Right atrium auricular region (tissue), 2 donors: ENCODE results near the gene ETFBKMT. TPM values are rescaled to one million over a fixed set of nuclear protein-coding genes. Genes with fewer than 3 reads are reported as not detected.

Source experiments
- DNase-seq: peaks from one replicate; pipeline ENCODE4 v3.0.0-alpha.2; 2019; ENCODE audit warnings: low spot score
- H3K27ac ChIP-seq, 2 donors: fragments of 200-600 bp; sonication (generic); 1 replicate in 1 of 2; 2 replicates in 1 of 2; pipeline ENCODE4 v1.5.1; 2016 to 2019
- H3K27me3 ChIP-seq, 2 donors: fragments of 200-600 bp; sonication (generic); one replicate each; pipeline versions ENCODE4 v1.5.1 to v1.6.0; 2017 to 2019
- H3K36me3 ChIP-seq: fragments of 200-600 bp; sonication (generic); one replicate; pipeline ENCODE4 v1.5.1; 2016
- H3K4me1 ChIP-seq, 2 donors: fragments of 200-600 bp; sonication (generic); one replicate each; pipeline versions ENCODE4 v1.5.1 to v1.6.0; 2017 to 2019
- H3K4me3 ChIP-seq, 2 donors: fragments of 200-600 bp; sonication (generic); 1 replicate in 1 of 2; 2 replicates in 1 of 2; pipeline ENCODE4 v1.5.1; 2017 to 2019; ENCODE audit warnings: mild to moderate bottlenecking in 1 of 2, moderate library complexity in 1 of 2
- H3K9me3 ChIP-seq, 2 donors: fragments of 200-600 bp; sonication (generic); one replicate each; pipeline ENCODE4 v1.5.1; 2019
- CTCF ChIP-seq, 2 donors: fragments of 200-600 bp; sonication (generic); IDR thresholded peaks; one replicate each; pipeline ENCODE4 v1.5.1; 2019; ENCODE audit warnings: antibody characterized with exemption in 2 of 2
- total RNA-seq, 2 donors: library from RNA; depleted of rRNA; stranded (reverse); fragments of >200 nt; gene quantifications; one replicate each; pipeline ENCODE4 v1.1.0, GENCODE V29; 2016

The ETFBKMT gene
- 1 to 10 TPM; 2.2 to 4.2 TPM for total RNA-seq

- peak within 1 kb of the TSS; percentile 89 to 91 for H3K27ac ChIP-seq
- peak within 1 kb of the TSS; percentile 56 to 66 for H3K4me3 ChIP-seq
- DNase-seq, result peak; percentile 88
- no peaks in the 10 kb centered on the region for H3K27me3 ChIP-seq
- no peaks in the 10 kb centered on the region for H3K9me3 ChIP-seq
- TF ChIP-seq CTCF (IDR thresholded peaks at IDR 0.05), result peak in 1 of 2 donors; percentile 80
- peaks cover 0 to 6% of the 10 kb centered on the region in 2 donors for H3K4me1 ChIP-seq
- H3K36me3 ChIP-seq, result no peaks in the 10 kb centered on the region
Measured at GRCh38 chr12:31659087-31659942, at the start of gene ETFBKMT. Gene ETFBKMT (plus strand): TSS chr12:31659688. CDS start chr12:31661954, 2,266 bp downstream.

- Histone ChIP-seq H3K4me3 (no peak overlapping the region), H3K9me3 (peaks cover 0 to 16% of the 10 kb centered on the region in 2 donors), H3K36me3 (no peaks in the 10 kb centered on the region), H3K4me1 (no peaks in the 10 kb centered on the region), H3K27ac (no peak overlapping the region), H3K27me3 (no peaks in the 10 kb centered on the region)
- no peak for DNase-seq
- TF ChIP-seq CTCF (IDR thresholded peaks at IDR 0.05), result no peak
Measured at GRCh38 chr12:31612819-31613218, 46.7 kb upstream of the ETFBKMT start.

GRCh38 chr12:31618228-31619025 is 41.1 kb upstream of the ETFBKMT start:
- no peaks in the 10 kb centered on the region for H3K9me3 ChIP-seq
- no peak for DNase-seq
- H3K4me1 ChIP-seq, result no peaks in the 10 kb centered on the region
- no peaks in the 10 kb centered on the region for H3K27me3 ChIP-seq
- no peak overlapping the region for H3K27ac ChIP-seq
- no peaks in the 10 kb centered on the region for H3K36me3 ChIP-seq
- no peak for TF ChIP-seq CTCF (IDR thresholded peaks at IDR 0.05)
- H3K4me3 ChIP-seq, result no peak overlapping the region

GRCh38 chr12:31620311-31620710 is 39.2 kb upstream of the ETFBKMT start:
- TF ChIP-seq CTCF (IDR thresholded peaks at IDR 0.05), result no peak
- Histone ChIP-seq H3K27me3 (no peaks in the 10 kb centered on the region), H3K4me3 (no peak overlapping the region), H3K9me3 (no peaks in the 10 kb centered on the region), H3K4me1 (no peaks in the 10 kb centered on the region), H3K36me3 (no peaks in the 10 kb centered on the region), H3K27ac (no peak overlapping the region)
- no peak for DNase-seq

GRCh38 chr12:31622038-31622437 is 37.5 kb upstream of the ETFBKMT start:
- no peaks in the 10 kb centered on the region for H3K9me3 ChIP-seq
- H3K36me3 ChIP-seq, result no peaks in the 10 kb centered on the region
- no peaks in the 10 kb centered on the region for H3K4me1 ChIP-seq
- no peak overlapping the region for H3K4me3 ChIP-seq
- no peak for DNase-seq
- no peak overlapping the region for H3K27ac ChIP-seq
- no peaks in the 10 kb centered on the region for H3K27me3 ChIP-seq
- TF ChIP-seq CTCF (IDR thresholded peaks at IDR 0.05), result no peak
